ENCODE measurements around the gene HOXD13.
A peak's percentile ranks its signal among the peaks of the same experiment; 100 is the strongest.

The HOXD13 gene

GRCh38 chr2:176121190-176122051, 28.9 kb downstream of the HOXD13 start:
- DNase-seq: no peak

GRCh38 chr2:176122052-176122682, 29.6 kb downstream of the HOXD13 start:
- no peak for DNase-seq

GRCh38 chr2:176122683-176123410, 30.3 kb downstream of the HOXD13 start, which contains the start of gene HOXD9:
TSS of gene HOXD9 (plus strand) at chr2:176122719. CDS start at chr2:176122769, 50 bp downstream.
- no peak for DNase-seq

- no peak for DNase-seq
Observed at GRCh38 chr2:176123411-176124109, 31.0 kb downstream of the HOXD13 start.

- no peak for DNase-seq
Observed at GRCh38 chr2:176124110-176124946, 31.8 kb downstream of the HOXD13 start.

GRCh38 chr2:176124947-176125771, 32.6 kb downstream of the HOXD13 start:
- DNase-seq: no peak

- no peak for DNase-seq
Observed at GRCh38 chr2:176125772-176126054, 33.2 kb downstream of the HOXD13 start.

- peak in 5 of 14 donors; percentile 24 to 55 (median 40) for DNase-seq
Observed at GRCh38 chr2:176126929-176127773, 34.6 kb downstream of the HOXD13 start.

- no peak for DNase-seq
Observed at GRCh38 chr2:176127774-176128072, 35.2 kb downstream of the HOXD13 start.

- no peak for DNase-seq
Observed at GRCh38 chr2:176128172-176128981, 35.9 kb downstream of the HOXD13 start.

GRCh38 chr2:176128982-176129796, 36.7 kb downstream of the HOXD13 start, which contains the start of gene HOXD8:
TSS of gene HOXD8 (plus strand) at chr2:176129705. CDS start at chr2:176130367, 662 bp downstream.
- DNase-seq: peak in 4 of 14 donors; percentile 30 to 50 (median 44)

- peak in 2 of 14 donors; percentile 42 to 57 for DNase-seq
Observed at GRCh38 chr2:176129813-176130146, 37.3 kb downstream of the HOXD13 start.

GRCh38 chr2:176130147-176130956, 37.8 kb downstream of the HOXD13 start:
- peak in 2 of 14 donors; percentile 8 to 57 for DNase-seq

- DNase-seq: no peak
Observed at GRCh38 chr2:176130957-176131847, 38.7 kb downstream of the HOXD13 start.

GRCh38 chr2:176131848-176132158, 39.3 kb downstream of the HOXD13 start:
- DNase-seq: no peak
